Activated CD4-positive, CD25-positive, alpha-beta regulatory T cell treated with anti-CD3 and anti-CD28 coated beads, Interleukin-2, amount 50 U/mL, for 72 hours (primary cell): ENCODE results near the gene GART.
"Not testable (repeated sequence)": the region's sequence is repeated elsewhere in the genome, so short reads cannot be mapped to it uniquely, and the experiment has no call there.

Source experiments
- DNase-seq: peaks from one replicate; pipeline ENCODE4 v3.0.0; 2021

GART gene

DNA sequence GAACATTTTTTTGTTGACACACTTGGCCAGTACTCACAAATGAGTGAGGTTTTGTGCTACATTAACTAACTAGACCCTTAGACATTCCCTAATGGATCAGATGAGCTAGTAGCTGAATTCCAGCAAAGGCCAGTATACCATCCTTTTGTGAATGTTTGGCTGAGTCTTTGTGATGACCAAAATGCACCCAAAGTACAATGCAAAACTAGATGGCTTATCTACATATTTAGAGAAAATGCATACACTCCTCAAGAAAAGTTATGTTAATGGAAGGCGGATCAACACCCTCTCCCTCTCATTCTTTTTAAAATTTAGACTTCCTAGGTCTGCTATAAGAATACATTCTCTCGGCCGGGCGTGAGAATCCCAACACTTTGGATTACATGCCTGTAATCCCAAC is 30.3 kb downstream of the GART start:
- no peak for DNase-seq

DNA sequence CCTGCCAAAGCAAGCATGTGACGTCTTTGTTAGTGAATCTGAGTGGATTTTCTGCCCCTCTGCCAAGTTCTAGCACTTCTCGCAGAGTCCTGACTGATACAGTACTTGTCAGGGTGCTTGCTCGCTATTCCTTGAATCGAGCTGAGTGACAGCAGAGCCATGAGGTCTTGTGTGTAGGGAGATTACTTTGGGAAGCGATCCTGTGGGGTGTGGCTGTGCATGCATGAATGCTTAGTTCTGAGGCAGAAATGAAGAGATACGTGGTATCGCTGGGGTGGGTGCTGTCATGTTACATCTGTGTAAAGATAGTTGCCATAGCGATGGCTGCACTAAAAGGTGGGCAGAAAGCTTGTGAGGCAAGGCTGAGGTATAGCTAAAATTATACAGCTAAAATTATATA is 31.1 kb downstream of the GART start:
- no peak for DNase-seq

DNA sequence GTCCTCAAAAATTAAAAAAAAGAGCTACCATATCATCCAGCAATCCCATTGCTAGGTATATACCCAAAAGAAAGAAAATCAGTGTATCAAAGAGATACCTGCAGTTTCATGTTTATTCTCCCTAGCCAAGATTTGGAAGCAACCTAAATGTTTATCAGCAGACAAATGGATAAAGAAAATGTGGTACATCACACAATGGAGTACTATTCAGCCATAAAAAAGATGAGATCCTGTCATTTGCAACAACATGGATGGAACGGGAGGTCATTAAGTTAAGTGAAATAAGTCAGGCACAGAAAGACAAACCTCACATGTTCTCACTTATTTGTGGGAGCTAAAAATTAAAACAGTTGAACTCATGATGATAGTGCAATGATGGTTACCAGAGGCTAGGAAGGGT is 34.9 kb downstream of the GART start:
- DNase-seq = not testable (repeated sequence)

DNA sequence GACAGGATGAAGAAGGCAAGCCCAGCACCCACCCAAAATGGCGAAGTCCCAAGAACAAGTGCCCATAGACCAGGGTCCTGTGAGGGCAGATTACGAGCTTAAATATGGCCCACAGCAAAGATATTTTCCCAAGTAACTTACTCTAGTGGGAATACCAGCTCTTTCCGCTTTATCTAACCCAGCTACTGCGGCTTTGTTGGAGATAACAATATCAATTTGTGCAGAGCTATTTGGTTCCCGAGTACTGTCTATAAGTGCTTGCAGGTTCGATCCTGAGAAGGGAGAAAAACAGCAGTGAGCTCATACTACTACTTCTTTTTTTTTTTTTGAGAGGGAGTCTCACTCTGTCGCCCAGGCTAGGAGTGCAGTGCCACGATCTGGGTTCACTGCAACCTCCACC is 36.1 kb downstream of the GART start:
- no peak for DNase-seq

DNA sequence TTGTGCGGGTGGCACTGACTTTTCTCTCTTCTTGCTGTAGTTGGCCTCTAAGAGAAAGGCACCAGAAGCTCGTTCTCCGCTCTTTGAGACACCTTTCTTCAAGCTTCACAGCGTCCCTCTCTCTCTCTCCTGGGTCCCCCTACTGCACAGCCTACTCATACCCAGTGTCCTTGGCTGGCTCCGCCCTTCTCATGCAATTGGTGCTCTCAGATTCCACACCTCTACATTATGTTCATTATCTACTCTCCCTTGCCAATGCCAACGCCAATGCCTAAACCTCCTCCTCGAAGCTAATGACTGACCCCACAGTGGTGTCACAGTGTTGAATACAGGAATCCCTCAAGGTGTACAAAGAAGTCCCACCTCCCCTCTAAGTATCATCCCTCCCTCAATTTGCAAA is 45.6 kb downstream of the GART start:
- no peak for DNase-seq

DNA sequence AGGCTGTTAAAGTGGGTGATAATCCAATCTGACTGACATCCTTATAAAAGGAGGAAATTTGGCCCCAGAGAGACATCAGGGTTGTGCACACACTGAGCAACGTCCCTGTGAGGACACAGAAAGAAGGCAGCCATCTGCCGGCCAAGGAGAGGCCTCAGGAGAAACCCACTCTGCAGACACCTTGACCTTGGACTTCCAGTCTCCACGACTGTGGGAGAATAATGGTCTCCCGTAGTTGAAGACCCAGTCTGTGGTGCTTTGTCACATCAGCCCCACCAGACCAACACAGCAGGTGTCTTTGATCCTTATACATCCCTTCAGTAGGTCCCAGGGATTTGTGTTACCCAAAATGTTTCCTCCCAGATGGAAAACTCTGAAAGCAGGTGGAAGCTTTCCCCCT is 46.2 kb downstream of the GART start:
- DNase-seq = no peak

DNA sequence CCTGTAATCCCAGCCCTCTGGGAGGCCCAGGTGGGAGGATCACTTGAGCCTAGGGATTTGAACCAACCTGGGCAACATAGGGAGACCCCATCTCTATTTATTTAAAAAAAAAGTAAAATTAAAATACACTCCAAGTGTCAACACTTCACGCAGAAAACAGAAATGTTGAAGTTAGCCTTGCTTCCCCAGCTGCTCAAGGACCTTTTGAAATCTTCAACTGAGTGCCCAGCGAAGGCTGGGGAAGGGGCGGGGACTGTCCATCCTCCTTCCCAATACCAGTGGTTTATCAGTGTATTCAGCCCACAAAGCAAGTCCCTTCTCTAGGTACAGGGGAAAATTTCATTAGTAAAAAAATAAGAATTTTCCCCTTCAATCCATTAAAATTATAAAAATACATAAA is 48.2 kb downstream of the GART start:
- no peak for DNase-seq

DNA sequence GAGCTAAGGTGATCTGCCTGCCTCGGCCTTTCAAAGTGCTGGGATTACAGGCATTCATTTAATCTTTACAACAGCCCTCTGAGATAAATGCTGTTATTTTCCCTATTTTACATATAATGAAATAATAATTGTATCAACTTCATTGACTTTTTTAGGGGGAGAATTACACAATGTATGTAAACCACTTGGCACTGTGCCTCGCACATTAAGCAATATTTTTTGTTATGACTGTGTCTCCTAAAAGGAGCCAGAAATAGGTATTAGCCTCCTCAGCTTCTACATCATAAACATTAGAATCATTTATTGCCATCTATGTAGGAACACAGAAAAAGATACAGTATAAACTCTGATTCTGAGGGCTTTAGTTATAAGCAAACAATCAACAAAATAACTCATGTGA is 49.3 kb downstream of the GART start:
- DNase-seq = no peak

DNA sequence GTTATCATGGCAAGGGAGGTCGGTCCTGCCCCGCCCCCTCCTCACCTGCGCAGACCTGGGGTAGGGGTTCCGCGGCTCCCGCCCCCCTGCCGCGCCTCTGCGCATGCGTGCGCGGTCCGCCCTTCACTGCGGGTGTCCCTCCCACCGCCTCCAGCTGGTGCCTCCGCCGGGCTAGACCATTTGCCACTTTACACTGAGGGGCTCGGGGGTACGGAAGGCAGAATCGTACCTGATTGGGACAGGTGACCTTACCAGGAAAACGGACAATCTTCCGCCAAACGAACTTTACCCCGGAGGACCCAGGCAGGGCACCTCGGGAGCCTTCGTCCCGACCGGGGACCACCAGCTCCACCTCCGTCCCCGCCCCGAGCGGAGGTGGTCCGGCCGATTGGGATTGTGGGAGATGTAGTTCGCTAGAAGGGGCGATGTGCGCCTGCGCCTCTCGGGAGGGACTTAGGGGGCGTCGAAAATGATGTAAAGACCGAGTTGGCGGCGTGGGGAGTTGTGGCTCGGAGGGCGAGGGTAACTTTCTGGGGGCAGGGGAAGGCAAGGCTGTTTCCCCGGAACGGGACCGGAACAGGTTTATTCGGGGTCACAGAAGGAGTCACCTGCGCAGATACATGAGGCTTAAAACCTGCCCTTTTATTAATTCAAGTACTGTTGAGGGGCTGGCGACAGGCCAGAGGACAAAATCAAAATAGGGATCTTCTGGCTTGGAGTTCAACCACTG is 50.4 kb downstream of the GART start, which contains the start of gene DNAJC28:
TSS of gene DNAJC28 (minus strand) at position 344 of the 730 bp plus-strand sequence. CDS start 2,323 bp downstream, outside the sequence.
- peak; percentile 93 for DNase-seq

DNA sequence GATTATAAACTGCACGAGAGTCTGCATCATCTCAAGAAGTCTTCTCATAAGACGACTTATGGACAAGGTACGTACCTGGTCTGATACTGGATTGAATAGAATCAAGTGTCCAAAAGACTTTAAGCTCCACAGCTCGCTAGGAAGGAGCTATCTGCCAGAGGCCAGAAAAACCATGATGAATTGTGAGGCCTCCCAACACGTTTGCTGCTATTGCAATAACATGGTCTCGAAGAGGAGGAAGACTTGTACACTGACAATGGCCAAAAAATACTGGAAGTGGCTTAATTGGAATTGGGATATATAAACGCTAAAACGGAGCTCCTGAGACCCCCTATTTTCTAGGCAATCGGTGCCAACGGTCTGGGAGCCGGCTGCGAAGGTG is 50.9 kb downstream of the GART start:
- no peak for DNase-seq

DNA sequence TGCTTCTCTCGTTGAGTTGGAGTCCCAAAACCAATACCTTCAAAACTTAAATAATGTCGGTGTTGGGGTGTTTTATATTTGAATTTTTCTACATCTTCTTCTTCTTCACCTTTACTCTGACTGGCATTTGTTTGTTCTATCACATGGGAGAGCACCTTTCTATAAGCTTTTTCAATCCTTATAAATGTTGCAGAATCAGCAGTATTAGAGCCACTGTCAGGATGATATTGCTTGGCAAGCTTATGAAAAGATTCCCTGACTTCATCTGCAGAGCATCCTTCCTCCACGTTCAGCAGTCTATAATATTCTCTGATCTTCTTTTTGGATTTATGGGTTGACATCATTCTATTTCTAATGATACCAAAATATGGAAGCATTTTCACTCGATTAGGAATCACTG is 53.0 kb downstream of the GART start:
- DNase-seq = no peak

DNA sequence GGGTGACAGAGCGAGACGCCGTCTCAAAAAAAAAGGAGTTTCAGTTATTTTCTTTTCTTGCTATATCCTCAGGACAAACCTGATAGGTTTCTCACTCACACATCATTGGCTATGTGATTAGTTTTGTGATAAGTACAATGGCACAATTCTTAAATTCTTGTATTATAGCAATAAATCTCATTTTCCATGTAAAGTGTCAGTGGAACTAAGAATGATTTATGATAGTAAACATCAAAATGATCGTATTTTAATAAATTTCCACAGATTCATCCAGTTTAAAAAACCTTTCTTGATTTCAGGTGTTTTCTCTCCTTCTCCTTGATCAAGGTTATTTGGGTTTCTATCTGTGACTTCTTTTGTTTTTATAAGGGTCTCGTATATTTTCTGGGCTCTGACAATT is 53.9 kb downstream of the GART start:
- DNase-seq = no peak

DNA sequence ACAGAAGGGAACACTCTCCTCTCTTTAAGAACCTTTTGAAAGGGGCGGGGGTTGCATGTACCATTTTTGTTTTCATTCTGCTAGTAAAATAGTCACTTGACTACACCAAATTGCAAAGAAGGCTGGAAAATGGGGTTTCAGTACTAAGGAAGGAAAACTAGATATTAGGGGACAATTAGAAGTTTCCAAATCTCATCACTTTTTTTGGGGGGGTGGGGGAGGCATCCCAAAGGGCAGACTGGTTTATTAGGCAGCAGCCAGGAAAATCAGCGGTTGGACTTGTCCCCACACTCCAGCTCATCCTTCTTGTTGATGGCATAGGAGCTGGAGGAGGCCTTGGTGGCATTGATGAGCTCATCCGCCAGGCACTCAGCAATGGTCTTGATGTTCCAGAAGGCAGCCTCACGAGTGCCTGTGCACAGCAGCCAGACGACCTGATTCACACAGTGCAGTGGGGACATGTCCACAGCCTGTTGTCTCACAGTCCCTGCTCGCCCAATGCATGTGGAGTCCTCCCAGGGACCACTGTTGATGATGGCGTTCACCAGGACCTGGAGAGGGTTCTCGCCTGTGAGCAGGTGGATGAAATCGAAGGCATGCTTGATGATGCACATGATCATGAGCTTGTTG is 60.5 kb downstream of the GART start:
- DNase-seq = no peak

DNA sequence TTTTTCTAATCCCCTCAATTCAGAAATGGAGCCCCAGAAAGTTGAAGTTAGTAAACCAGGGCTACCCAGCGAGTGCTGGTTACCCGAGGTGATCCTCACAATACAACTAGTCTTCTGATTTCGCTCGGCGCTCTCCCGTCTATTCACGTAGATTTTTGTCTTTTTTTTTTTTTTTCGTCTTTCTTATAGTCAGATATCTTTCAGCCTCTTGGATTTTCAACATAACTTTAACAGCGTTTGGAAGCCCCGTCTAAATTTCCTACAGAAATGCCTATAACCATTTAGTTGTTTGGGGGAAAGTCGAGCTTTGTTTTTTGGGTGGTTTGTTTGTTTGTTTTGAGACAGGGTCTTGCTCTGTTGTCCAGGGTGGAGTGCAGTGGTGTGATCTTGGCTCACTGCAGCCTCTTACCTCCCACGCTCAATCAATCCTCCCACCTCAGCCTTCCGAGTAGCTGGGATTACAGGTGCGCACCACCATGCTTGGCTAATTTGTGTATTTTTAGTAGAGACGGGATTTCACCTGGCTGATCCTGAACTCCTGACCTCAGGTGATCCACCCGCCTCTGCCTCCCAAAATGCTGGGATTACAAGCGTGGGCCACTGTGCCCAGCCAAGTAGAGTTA is 61.3 kb downstream of the GART start:
- DNase-seq = no peak

DNA sequence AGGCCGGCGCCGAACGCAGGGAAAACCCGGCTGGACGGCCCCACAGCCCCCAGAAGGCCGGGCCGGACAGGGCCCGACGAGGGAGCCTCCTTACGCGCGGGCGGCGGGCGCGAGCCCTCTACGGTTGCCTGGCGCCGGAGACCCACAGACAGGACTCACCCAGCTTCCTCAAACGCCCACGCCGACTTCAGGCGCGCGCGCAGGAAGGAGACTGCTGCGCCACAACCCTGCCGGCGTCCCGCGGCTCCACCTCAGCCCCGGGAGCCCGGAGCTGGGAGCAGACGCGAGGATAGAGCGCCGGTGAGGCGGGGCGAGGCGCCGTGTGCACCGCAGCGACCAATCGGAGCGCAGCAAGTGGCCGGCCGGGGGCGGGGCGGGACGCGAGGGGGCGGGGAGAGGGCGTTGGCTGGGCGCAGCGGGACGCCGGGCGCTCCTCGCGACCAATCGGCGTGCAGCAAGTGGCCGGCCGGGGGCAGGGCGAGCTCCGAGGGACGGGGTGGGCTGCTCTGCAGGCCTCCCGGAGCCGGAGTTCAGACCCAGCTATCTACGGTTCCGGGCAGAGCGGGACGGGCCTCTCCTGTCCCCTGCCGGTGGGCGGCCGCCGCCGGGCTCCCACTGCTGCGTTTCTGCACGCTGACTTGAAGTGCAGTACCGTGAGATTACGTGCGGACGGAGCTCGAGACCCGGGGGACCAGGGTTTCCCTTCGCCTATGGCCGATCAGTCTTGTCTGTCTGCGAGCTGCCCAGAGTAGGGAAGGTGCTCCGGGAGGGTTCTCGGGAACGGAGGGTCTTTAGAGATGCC is 62.0 kb downstream of the GART start, which contains the start of gene TMEM50B:
TSS of gene TMEM50B (minus strand) at position 296 of the 802 bp plus-strand sequence. CDS start 11,089 bp downstream, outside the sequence.
- DNase-seq = peak; percentile 92

DNA sequence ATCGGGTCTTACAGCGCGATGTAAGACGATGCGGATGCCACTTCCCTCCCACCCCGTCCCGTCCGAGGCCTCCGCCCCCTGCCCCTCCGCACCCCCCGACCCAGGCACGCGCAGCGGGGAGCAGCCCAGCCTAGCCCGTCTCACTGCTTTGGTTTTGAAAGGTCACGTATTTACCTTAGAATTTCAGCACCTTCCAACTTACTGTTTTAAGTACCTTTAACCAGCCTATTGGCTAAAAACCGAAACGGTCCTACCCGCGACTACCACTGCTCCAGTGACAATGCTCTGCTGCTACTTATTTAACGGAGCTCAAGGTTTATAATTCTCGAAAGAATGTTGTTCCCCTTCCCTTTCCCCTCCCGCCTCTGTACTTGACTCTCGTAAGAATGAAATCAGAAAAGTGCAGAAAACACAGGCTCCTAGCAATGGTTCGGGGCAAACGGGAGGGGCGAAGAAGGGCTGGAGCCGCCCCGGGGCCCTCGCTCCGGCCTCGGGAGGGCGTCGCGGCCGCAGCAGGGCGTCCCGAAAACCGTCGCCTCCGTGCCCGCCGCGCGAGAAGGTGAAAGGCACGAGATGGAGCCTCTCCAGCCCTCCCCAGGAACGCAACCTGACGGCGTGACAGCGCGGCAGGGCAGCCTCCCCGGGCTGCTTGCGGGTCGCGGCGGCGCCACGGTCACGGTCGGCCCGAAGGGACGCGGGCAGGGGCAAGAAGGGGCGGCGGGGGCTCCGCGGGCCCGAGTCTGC is 62.8 kb downstream of the GART start:
- DNase-seq = peak; percentile 46

DNA sequence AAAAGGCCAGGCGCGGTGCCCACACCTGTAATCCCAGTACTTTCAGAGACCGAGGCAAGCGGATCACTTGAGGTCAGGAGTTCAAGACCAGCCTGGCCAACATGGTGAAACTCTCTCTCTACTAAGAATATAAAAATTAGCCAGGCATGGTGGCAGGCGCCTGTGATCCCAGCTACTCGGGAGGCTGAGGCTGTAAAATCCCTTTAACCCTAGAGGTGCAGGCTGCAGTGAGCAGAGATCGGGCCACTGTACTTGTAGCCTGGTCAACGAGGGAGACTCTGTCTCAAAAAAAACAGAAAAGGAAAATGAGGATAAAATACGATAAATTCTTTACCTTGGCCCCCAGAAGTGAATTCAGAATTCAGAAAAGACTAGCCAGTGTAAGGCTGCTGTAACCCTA is 63.7 kb downstream of the GART start:
- no peak for DNase-seq

DNA sequence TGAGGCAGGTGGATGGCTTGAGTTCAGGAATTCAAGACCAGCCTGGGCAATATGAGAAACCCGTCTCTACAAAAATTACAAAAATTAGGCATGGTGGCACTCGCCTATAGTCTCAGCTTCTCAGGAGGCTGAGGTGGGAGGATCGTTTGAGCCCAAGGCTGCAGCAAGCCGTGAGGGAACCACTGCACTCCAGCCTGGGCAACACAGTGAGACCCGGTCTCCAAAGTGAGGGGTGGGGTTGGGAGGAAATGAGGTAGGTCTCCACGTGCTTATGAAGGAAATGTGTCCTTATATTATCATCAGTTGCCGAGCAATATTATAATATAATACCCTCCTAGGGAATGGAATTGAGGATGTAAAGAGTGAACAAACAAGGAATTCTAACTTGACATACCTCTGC is 64.9 kb downstream of the GART start:
- DNase-seq = no peak

DNA sequence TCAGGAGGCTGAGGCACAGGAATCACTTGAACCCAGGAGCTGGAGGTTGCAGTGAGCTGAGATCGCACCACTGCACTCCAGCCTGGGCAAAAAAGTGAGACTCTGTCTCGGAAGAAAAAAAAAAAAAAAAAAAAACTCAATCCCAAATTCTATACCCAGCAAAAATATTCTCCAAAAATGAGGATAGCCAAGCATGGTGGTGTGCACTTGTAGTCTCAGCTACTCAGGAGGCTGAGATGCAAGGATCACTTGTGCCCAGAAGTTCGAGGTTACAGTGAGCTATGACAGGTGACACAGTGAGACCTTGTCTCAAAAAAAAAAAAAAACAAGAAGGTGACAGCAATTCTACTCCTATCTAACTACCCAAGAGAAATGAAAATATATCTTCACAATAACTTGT is 68.6 kb downstream of the GART start:
- DNase-seq = no peak

DNA sequence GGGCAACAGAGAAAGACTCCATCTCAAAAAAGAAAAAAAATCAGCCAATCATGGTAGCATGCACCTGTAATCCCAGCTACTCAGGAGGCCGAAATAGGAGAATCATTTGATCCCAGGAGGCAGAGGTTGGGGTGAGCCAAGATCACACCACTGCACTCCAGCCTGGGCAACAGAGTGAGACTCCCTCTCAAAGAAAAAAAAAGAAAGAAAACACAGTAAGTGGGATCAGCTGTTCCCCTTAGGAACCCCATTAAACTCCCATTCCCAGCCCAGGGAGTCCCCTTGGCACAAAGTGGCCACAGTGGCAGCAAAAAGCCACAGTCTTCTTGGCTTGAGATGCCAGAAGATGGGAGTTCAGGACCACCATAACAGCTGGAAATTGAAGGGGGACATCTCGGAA is 71.2 kb downstream of the GART start:
- no peak for DNase-seq

DNA sequence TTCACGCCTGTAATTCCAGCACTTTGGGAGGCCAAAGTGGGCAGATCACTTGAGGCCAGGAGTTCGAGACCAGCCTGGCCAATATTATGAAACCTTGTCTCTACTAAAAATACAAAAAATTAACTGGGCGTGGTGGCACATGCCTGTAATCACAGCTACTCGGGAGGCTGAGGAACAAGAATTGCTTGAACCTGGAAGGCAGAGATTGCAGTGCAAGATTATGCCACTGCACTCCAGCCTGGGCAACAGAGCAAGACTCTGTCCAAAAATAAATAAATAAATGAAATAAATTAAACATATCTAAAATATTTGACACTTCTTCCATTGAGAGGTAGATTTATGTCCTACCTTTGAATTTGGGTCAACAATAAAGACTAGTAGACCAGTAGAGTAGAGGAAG is 72.7 kb downstream of the GART start:
- not testable (repeated sequence) for DNase-seq

DNA sequence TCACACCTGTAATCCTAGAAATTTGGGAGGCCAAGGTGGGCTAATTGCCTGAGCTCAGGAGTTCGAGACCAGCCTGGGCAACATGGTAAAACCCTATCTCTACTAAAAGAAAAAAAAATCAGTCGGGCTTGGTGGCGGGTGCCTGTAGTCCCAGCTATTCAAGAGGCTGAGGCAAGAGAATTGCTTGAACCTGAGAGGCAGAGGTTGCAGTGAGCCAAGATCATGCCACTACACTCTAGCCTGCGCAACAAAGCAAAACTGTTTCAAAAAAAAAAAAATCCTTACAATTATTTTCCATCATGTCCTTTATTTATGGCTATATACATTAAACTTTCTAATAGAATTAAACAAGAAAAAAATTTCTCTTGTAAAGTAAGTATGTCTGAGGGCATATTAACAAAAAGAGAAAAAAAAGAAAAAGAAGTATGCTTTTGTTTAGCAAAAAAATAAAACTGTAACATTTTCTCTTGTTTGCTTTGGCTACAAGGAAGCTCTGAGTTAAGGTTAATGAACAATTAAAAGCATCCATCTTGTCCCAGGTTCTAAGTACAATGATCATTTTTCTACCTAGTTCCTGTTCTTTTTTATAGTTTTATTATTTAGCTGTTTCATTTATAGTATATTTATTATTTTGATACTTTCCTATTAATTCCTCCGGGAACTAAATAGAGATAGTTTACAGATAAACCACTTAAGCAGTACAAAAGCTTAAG is 80.2 kb downstream of the GART start:
- no peak for DNase-seq
